Cardiac muscle cell (in vitro differentiated cells and primary cell): Measurements from ENCODE around the gene LRIG3. TPM values are rescaled to one million over a fixed set of nuclear protein-coding genes. Genes with fewer than 3 reads are reported as not detected.

ENCODE experiments used
- DNase-seq, 2 donors: peaks; one replicate each; pipeline versions ENCODE4 v3.0.0 to v3.0.0-alpha.2; 2010 to 2017; ENCODE audit warnings: low read depth in 1 of 2, low spot score in 1 of 2
- H3K27ac ChIP-seq: fragments of 200-600 bp; sonication (generic); 2 replicates; pipeline ENCODE4 v1.5.1; 2016
- H3K27me3 ChIP-seq: fragments of 200-600 bp; sonication (generic); 2 replicates; pipeline ENCODE4 v1.6.0; 2016; ENCODE audit warnings: control low read depth
- H3K36me3 ChIP-seq: fragments of 200-600 bp; sonication (generic); 2 replicates; pipeline ENCODE4 v1.5.1; 2016; ENCODE audit warnings: control low read depth
- H3K4me1 ChIP-seq: fragments of 200-600 bp; sonication (generic); 2 replicates; pipeline ENCODE4 v1.8.1; 2017; ENCODE audit warnings: low read depth, mild to moderate bottlenecking, mixed run types
- H3K4me3 ChIP-seq: fragments of 200-600 bp; sonication (generic); 2 replicates; pipeline ENCODE4 v1.5.1; 2016; ENCODE audit warnings: mild to moderate bottlenecking
- H3K9me3 ChIP-seq: fragments of 200-600 bp; sonication (generic); 2 replicates; pipeline ENCODE4 v1.5.1; 2017; ENCODE audit warnings: low read depth, mild to moderate bottlenecking, control low read depth
- polyA plus RNA-seq: library from polyadenylated mRNA; unstranded; fragments of >200 nt; fragmentation: Nextera tagmentation; extraction: Ambion mirVana; gene quantifications from 2 replicates; pipeline ENCODE4 v1.2.1, GENCODE V29; 2016
- total RNA-seq: library from RNA; depleted of rRNA; stranded (reverse); fragments of >200 nt; gene quantifications from 2 replicates; pipeline ENCODE4 v1.2.3, GENCODE V29; 2016
- TF ChIP-seq, protein P1 (sequence below): IDR thresholded peaks from 2 replicates; pipeline ENCODE4 v1.5.1; 2012; ENCODE audit warnings: low read depth, mild to moderate bottlenecking, low read length

Gene LRIG3
- total and polyA plus RNA-seq, 2 experiments from 2014 or later: 8.5 to 24.2 TPM

DNA sequence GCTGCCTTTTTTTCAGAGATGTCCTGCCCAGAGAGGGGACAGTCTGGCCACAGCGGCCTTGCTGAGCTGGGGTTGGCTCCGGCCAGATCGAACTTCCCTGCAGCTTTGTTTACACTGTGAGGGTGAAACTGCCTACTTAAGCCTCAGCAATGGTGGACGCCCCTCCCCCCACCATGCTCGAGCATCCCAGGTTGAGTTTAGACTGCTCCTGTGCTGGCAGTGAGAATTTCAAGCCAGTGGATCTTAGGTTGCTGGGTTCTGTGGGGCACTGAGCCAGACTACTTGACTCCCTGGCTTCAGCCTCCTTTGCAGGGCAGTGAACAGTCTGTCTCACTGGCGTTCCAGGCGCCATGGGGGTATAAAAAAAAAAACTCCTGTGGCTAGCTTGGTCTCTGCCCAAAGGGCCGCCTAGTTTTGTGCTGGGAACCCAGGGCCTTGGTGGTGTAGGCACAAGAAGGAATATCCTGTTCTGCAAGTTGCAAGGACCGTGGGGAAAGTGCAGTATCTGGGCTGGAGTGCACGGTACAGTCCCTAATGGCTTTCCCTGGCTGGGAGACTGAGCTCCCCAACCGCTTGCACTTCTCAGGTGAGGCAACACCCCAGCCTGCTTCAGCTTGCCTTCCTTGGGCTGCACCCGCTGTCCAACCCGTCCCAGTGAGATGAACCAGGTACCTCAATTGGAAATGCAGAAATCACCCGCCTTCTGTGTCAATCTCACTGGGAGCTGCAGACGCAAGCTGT lies 79.1 kb downstream of the LRIG3 start:
- TF ChIP-seq, protein P1, sequence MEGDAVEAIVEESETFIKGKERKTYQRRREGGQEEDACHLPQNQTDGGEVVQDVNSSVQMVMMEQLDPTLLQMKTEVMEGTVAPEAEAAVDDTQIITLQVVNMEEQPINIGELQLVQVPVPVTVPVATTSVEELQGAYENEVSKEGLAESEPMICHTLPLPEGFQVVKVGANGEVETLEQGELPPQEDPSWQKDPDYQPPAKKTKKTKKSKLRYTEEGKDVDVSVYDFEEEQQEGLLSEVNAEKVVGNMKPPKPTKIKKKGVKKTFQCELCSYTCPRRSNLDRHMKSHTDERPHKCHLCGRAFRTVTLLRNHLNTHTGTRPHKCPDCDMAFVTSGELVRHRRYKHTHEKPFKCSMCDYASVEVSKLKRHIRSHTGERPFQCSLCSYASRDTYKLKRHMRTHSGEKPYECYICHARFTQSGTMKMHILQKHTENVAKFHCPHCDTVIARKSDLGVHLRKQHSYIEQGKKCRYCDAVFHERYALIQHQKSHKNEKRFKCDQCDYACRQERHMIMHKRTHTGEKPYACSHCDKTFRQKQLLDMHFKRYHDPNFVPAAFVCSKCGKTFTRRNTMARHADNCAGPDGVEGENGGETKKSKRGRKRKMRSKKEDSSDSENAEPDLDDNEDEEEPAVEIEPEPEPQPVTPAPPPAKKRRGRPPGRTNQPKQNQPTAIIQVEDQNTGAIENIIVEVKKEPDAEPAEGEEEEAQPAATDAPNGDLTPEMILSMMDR: no peak
- DNase-seq: peak in 1 of 2 donors; percentile 2
- no peaks in the 10 kb centered on the region for H3K36me3 ChIP-seq

DNA sequence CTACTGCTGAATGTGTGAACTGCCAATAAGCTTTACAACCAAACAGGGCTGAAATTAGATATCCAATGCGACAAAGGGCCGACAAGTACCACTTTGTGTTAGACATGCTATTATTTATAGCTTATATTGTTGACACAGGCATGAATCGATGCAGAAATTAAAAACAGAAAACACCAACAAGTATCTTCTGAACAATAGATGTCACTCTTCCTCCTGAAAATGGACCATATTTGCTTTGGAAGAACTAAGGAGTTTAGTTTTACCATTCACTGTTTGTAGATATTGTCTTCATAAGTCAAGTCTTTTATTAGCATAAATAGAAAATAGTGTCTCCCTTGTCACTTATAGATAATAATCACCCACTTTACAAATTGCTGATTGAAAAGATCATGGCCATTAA lies 86.5 kb downstream of the LRIG3 start:
- Histone ChIP-seq H3K27ac (no peak overlapping the region), H3K27me3 (no peaks in the 10 kb centered on the region), H3K36me3 (no peaks in the 10 kb centered on the region), H3K4me3 (no peak overlapping the region), H3K4me1 (no peaks in the 10 kb centered on the region), H3K9me3 (no peaks in the 10 kb centered on the region)
- DNase-seq: no peak
- TF ChIP-seq, protein P1: no peak

More for the DNA sequence above, 79.1 kb downstream of the LRIG3 start:
- Histone ChIP-seq H3K9me3 (no peaks in the 10 kb centered on the region), H3K27ac (no peak overlapping the region), H3K4me3 (no peak overlapping the region), H3K27me3 (no peaks in the 10 kb centered on the region), H3K4me1 (no peaks in the 10 kb centered on the region)

DNA sequence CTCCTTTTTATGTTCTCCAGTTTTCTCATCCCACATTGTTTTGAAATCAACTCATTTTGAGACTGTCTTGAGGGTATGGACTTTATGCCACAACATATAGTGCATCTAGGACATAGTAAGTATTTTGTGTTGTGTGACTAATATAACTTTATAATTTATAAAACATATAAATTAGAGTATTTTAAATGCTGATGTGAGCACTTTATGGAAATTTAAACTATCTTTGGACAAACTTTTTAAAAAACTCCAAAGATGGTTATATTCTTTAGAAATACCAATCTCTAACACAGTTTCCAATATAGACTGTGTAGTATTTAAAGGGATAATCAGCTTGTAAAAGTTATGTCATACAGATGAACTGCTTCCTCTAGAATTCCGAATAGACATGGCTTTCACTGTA lies 87.4 kb downstream of the LRIG3 start:
- TF ChIP-seq, protein P1: no peak

More for the DNA sequence above, 87.4 kb downstream of the LRIG3 start:
- no peaks in the 10 kb centered on the region for H3K36me3 ChIP-seq
- H3K4me1 ChIP-seq: no peaks in the 10 kb centered on the region
- no peaks in the 10 kb centered on the region for H3K9me3 ChIP-seq
- H3K27ac ChIP-seq: no peak overlapping the region
- H3K4me3 ChIP-seq: no peak overlapping the region
- H3K27me3 ChIP-seq: no peaks in the 10 kb centered on the region
- DNase-seq: no peak
